Prostate gland (tissue), 2 donors: ENCODE results near the gene VWF.

Experiments used
- POLR2A ChIP-seq: fragments of 450-650 bp; IDR thresholded peaks from one replicate; pipeline ENCODE4 v1.6.1; 2016; ENCODE audit warnings: antibody characterized with exemption, mild to moderate bottlenecking
- TF ChIP-seq, protein P1 (sequence below), 4 experiments: fragments of 200-600 bp in 2 of 4; fragments of 450-650 bp in 2 of 4; sonication (generic) in 2 of 4; IDR thresholded peaks; 1 replicate in 3 of 4; 2 replicates in 1 of 4; pipeline ENCODE4 v1.5.1; 2016 to 2019; ENCODE audit warnings: antibody characterized with exemption in 4 of 4, mild to moderate bottlenecking in 2 of 4, moderate library complexity in 2 of 4

DNA sequence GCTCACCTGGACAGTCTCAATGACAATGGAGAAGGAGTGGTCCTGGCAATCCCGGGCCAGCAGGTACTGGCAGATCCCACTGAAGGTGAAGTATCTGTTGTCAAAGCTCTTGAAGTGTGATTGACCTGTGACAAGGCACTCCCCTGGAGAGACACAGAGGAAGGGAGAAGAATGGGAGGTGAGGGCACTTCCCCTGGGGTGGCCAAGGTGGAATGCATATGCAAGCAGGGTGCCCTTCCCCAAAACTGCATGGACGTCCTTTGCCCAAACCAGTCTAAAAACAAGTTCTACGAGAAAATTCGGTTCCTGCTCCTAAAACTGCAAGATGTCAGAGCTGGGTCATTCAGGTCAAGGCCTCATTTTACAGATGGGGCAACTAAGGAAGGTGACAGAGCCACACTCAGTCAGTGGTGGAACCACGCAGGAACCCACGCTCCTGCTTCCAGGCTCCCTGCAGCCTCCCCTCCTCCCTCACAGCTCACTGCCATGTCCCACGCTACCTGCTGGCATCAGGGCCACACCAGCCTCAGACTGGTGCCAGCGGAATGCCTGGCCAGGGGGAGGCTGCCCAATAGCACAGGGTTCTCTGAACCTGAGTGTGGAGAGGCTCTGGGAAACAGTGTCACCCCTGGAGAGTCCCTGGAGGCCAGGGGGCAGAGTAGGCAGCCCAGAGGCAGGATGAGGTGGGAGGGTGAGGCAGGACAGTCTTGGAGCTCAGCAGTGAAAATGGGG lies 59.2 kb downstream of the VWF start:
- TF ChIP-seq, protein P1, sequence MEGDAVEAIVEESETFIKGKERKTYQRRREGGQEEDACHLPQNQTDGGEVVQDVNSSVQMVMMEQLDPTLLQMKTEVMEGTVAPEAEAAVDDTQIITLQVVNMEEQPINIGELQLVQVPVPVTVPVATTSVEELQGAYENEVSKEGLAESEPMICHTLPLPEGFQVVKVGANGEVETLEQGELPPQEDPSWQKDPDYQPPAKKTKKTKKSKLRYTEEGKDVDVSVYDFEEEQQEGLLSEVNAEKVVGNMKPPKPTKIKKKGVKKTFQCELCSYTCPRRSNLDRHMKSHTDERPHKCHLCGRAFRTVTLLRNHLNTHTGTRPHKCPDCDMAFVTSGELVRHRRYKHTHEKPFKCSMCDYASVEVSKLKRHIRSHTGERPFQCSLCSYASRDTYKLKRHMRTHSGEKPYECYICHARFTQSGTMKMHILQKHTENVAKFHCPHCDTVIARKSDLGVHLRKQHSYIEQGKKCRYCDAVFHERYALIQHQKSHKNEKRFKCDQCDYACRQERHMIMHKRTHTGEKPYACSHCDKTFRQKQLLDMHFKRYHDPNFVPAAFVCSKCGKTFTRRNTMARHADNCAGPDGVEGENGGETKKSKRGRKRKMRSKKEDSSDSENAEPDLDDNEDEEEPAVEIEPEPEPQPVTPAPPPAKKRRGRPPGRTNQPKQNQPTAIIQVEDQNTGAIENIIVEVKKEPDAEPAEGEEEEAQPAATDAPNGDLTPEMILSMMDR (IDR thresholded peaks at IDR 0.05) = no peak
- TF ChIP-seq POLR2A = no peak
